Measurements from ENCODE around the gene FAM168A.

FAM168A gene

DNA sequence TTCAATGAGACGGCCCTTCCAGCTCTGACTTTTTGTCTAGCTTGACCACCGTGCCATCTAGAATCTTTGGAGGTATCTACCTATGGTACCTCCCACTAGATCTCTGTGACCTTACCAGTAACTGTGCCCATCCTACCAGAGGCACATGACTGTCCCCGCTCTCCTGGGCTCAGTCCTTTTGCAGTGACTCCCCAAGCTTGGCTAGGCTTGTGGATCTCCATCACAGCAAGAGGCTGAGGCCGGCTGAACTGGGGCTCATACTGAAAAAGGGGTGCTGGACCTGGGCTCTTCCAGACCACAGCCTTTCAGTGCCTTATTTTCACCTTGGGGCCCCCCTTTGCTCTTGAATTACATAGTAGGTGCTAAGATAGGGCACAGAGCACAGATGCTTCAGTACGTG is 194.4 kb downstream of the FAM168A start:
- no peak for DNase-seq (ENCODE audit: low read depth)
- H3K4me3 ChIP-seq (ENCODE audit: low read length), result no peak overlapping the region
- TF ChIP-seq, protein P1, sequence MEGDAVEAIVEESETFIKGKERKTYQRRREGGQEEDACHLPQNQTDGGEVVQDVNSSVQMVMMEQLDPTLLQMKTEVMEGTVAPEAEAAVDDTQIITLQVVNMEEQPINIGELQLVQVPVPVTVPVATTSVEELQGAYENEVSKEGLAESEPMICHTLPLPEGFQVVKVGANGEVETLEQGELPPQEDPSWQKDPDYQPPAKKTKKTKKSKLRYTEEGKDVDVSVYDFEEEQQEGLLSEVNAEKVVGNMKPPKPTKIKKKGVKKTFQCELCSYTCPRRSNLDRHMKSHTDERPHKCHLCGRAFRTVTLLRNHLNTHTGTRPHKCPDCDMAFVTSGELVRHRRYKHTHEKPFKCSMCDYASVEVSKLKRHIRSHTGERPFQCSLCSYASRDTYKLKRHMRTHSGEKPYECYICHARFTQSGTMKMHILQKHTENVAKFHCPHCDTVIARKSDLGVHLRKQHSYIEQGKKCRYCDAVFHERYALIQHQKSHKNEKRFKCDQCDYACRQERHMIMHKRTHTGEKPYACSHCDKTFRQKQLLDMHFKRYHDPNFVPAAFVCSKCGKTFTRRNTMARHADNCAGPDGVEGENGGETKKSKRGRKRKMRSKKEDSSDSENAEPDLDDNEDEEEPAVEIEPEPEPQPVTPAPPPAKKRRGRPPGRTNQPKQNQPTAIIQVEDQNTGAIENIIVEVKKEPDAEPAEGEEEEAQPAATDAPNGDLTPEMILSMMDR (conservative IDR thresholded peaks at IDR 0.05; ENCODE audit: low read length), result no peak

DNA sequence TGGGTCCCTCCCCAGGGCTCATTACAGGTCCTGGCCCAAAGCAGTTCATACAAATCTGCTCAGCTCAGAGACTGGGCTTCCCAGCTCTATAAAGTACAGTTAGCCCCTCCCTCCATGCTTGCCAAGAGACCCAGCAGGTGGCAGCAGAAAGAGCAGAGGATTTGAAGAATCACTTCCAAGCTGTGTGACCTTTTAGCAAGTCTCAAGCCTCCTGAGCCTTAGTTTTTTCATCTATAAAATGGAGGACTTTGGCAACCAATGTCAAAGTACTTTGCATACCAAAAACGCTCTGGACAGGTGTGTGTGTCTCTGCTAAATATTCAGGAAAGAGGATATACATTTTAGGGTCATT is 195.1 kb downstream of the FAM168A start:
- DNase-seq (ENCODE audit: low read depth), result no peak

GRCh38 chr11:73401924-73402833 is 195.7 kb downstream of the FAM168A start:
- no peak for DNase-seq (ENCODE audit: low read depth)
- TF ChIP-seq, protein P1 (conservative IDR thresholded peaks at IDR 0.05; ENCODE audit: low read length), result no peak
- H3K4me3 ChIP-seq (ENCODE audit: low read length), result no peak overlapping the region

More for the DNA sequence above, 195.1 kb downstream of the FAM168A start:
- TF ChIP-seq, protein P1 (conservative IDR thresholded peaks at IDR 0.05; ENCODE audit: low read length), result peak; percentile 26; the same call in 1 of the 2 replicates
- no peak overlapping the region for H3K4me3 ChIP-seq (ENCODE audit: low read length)

GRCh38 chr11:73401217-73401923 is 196.5 kb downstream of the FAM168A start:
- TF ChIP-seq, protein P1 (conservative IDR thresholded peaks at IDR 0.05; ENCODE audit: low read length), result no peak
- H3K4me3 ChIP-seq (ENCODE audit: low read length), result no peak overlapping the region
- DNase-seq (ENCODE audit: low read depth), result no peak

- no peak overlapping the region for H3K4me3 ChIP-seq (ENCODE audit: low read length)
- TF ChIP-seq, protein P1 (conservative IDR thresholded peaks at IDR 0.05; ENCODE audit: low read length), result no peak
- no peak for DNase-seq (ENCODE audit: low read depth)
Measured at GRCh38 chr11:73400293-73400692, 197.6 kb downstream of the FAM168A start.

- no peak for DNase-seq (ENCODE audit: low read depth)
- H3K4me3 ChIP-seq (ENCODE audit: low read length), result no peak overlapping the region
Measured at GRCh38 chr11:73399636-73400035, 198.3 kb downstream of the FAM168A start.

More at GRCh38 chr11:73399636-73400035, 198.3 kb downstream of the FAM168A start:
- TF ChIP-seq, protein P1 (conservative IDR thresholded peaks at IDR 0.05; ENCODE audit: low read length), result no peak

Data from AG10803 (cell line).